HG03439 (cell line): Measurements from ENCODE around the gene BATF3.

Experiments
- ATAC-seq: cut with Tn5 transposase; IDR thresholded peaks from one replicate; pipeline ENCODE4 v1.9.1; 2021; ENCODE audit warnings: mild to moderate bottlenecking, moderate library complexity; ENCODE audit not compliant: unreplicated experiment

Gene BATF3

GRCh38 chr1:212685429-212685828 lies 14.2 kb downstream of the BATF3 start:
- ATAC-seq: no peak

- no peak for ATAC-seq
Observed at GRCh38 chr1:212684521-212685090, 15.0 kb downstream of the BATF3 start.

DNA sequence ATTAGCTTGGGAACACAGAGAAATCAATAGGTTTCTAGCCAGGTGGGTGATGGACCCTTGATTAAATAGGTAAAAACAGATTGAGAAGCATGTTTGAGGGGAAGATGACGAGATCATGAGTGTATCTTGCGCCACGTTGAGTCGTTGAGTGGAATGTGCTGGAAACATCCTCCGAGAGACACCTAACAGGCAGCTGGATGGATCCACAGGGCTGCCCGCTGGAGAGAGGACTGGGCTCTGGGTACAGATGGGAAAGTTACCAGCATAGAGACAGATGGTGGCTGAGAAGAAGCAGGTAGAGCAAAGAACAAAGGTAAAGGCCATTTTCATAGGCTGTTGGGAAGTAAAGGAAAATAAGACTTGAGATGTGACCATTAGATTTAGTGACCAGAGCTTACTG lies 15.6 kb downstream of the BATF3 start:
- no peak for ATAC-seq

GRCh38 chr1:212683357-212683722 lies 16.3 kb downstream of the BATF3 start:
- ATAC-seq: peak; percentile 74

GRCh38 chr1:212680680-212681389 lies 18.8 kb downstream of the BATF3 start:
- no peak for ATAC-seq

GRCh38 chr1:212678456-212679410 lies 20.9 kb downstream of the BATF3 start:
- ATAC-seq: peak; percentile 51

DNA sequence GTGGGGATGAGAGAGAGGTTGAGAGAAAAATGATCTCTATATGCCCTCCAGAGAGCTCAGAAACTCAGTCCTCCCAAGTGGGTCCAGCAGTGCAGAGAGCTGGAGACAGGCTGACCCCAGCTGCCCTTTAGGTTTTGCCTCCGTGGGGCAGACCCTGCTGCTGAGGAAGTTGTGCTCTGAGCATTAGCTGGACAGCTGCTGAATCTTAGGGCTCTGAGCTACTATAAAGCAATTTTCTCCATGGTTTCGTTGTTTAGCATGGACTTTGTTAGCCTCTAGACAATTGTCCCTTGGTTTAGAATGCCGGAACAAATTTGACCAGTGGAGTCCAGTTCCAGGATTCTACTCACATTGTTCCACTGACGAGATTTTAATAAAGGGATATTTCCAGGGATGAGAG lies 22.1 kb downstream of the BATF3 start:
- no peak for ATAC-seq

DNA sequence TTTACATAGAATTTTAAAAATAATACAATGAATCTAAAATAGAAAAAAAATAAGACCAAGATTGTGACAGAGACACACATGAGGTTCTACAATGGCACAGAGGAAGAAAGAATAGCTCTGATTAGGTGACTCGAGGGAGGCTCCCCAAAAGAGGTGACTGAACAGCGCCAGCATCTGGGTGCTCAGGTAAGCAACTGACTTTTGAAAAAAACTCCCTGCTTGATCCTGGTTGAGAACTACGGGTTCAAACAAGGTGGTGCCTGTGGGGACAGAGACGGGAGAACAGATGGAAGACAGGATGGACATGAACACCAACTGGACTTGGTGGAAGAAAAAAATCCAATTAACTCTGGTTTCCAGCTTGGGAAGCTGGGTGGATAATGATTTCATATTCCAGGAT lies 22.5 kb downstream of the BATF3 start:
- no peak for ATAC-seq

GRCh38 chr1:212675675-212676074 lies 24.0 kb downstream of the BATF3 start:
- ATAC-seq: no peak

GRCh38 chr1:212674872-212675271 lies 24.8 kb downstream of the BATF3 start:
- ATAC-seq: no peak

- ATAC-seq: peak; percentile 51
Observed at GRCh38 chr1:212671342-212672031, 28.2 kb downstream of the BATF3 start.

DNA sequence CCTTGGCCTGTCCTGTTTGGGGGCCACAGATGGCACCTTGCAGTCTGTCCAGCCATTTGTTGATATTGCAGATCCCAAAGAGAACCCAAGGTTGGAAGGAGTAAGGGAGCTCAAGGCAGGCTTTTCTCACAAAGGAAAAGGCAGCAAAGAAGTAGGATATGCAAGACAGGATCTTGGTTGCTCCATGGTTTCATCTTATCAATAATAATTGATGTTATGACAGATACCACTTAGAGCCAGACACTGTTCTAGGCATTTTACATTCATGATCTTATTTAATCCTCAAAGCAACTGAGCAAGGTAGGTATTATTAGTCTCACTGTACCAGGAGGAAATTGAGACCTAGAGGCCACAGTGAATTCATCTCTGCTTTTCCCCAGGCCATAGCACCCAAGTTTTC lies 28.8 kb downstream of the BATF3 start:
- ATAC-seq: no peak

DNA sequence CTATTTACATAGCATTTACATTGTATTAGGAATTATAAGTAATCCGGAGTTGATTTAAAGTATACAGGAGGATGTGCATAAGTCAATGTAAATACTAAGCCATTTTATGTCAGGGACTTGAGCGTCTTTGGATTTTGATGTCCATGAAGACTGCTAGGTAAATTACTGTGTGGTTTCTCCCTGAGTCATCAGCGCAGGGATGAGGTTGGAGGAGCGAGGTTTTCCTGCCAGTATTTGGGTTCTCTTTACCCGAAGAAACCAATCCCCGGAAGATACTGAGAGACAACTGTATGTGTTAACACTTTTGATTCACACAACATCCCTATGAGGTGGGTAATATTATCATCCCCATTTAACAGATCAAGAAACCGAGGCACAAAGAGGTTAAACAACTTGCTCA lies 29.3 kb downstream of the BATF3 start:
- no peak for ATAC-seq

DNA sequence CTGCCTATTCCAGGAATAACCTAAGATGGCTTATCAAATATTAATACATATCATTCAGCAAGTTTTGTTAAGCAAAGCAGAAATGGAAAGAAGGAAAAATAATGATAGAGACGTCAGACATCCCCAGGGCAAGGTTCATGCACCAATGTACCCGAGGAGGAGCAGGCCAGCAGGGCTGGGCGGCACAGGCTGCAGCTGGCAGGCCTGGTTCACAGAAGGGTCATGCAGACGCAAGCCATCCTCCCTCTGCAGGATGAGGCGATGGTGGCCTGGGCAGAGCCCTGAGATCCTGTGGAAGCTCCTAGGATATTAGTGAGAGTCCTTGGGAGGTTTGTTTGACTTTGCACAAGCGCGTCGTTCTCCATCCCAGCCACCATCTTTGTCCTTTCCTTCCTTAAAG lies 30.0 kb downstream of the BATF3 start:
- no peak for ATAC-seq

- no peak for ATAC-seq
Observed at GRCh38 chr1:212669102-212669501, 30.5 kb downstream of the BATF3 start.

- no peak for ATAC-seq
Observed at GRCh38 chr1:212668477-212668876, 31.2 kb downstream of the BATF3 start.

DNA sequence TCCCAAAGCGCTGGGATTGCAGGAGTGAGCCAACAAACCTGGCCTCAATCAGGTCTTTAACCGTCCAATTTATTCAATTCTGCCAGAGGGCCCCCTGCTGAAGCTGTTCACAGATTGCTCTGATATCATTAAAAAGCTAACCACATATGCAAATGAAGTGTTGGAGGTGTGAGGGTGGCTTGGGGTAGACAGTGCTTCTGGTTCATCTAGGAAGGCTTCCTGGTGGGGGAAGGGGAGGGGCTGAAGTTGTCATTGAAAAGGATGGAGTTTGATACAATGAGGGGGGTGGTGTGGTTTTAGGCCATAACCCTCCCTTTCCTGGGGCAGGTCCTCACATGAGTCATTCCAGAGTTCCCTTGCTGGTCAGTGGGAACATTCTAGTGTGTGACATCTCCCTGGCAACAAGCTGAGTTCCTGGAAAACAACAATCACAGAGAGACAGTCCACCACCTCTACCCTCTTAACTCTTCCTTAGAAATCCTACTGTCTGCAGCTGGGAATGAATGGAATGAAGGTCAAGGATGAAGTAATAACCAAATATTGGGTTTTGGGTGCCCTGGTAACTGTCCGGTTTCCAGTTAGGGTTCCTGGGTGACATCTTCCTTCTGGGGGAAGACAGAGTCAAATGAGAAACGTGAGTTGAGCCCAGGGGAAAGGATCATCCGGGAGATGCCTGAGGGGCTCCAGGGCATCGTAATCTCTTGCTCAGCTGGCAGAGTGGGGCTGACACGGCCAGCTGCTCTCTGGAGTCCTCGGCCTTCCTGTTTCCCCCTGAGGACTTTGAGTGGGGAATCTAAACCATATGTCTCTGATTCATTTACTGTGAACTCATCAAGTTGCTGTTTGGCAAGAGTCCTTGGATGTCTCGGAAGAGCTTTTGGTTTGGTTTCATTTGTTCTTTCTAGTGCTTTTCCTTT lies 32.2 kb downstream of the BATF3 start:
- ATAC-seq: no peak

- ATAC-seq: no peak
Observed at GRCh38 chr1:212666116-212666775, 33.4 kb downstream of the BATF3 start.

DNA sequence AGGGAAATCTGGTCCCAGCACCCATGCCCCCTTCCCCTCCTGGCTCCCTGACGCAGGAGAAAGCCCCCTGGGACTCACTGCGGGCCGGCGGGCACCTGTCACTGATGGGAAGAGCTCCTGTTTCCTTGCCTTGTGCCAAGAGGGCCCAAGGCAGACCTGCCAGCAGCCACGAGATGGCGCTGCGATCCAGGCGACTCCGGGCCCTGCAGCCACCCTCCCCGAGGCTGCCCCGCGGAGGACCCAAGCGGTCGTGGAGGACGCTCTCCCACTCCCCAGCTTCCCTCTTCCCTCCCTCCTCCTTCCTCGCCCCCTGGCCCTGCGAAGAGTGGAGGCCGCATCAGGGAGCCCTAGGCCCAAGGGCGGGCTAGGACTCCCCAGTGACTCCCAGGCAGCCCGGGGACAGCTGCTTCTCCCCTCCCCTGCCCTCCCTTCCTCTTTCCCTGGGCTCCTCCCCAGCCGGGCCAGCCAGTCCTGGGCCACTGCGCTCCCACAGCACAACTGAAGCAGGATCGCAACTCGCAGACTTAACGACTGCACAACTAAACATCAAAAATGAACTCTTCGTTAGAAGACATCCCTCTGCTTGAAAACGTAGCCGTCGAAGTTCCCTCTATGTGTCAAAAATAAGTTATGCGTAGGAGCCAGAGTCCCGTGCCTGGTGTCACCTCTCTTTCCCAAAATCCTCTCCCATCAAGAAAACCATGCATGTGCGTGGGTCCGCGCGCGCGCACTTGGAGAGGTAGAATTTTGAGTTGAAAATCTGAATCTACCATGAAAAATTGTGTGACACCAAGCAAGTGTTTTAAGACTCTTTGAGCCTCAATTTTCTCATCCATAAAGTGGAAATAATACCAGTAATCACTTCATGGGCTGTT lies 34.2 kb downstream of the BATF3 start:
- peak; percentile 94 for ATAC-seq
